HepG2 (cell line): Measurements from ENCODE around the gene VAMP5. TPM values are rescaled to one million over a fixed set of nuclear protein-coding genes. Genes with fewer than 3 reads are reported as not detected.

Experiments
- CC2D1A ChIP-seq: sonication (generic); formaldehyde crosslinking; IDR thresholded peaks from 2 replicates; pipeline ENCODE4 v1.8.1; 2023; ENCODE audit warnings: mild to moderate bottlenecking, missing genetic modification reagents
- EEA1 ChIP-seq: sonication (generic); formaldehyde crosslinking; IDR thresholded peaks from 2 replicates; pipeline ENCODE4 v1.5.1; 2020; ENCODE audit warnings: mild to moderate bottlenecking, missing genetic modification reagents, borderline replicate concordance
- JUND ChIP-seq: sonication (generic); formaldehyde crosslinking; IDR thresholded peaks from 2 replicates; pipeline ENCODE4 v1.8.0; 2022; ENCODE audit warnings: mild to moderate bottlenecking, missing genetic modification reagents
- MIER3 ChIP-seq: IDR thresholded peaks from 2 replicates; pipeline ENCODE4 v1.6.1; 2016; ENCODE audit warnings: missing compliant biosample characterization, borderline replicate concordance
- REST ChIP-seq, 2 experiments: IDR thresholded peaks; 2 replicates each; pipeline ENCODE4 v1.6.1; 2011 to 2012; ENCODE audit warnings: low read length in 2 of 2, borderline replicate concordance in 1 of 2, low read depth in 1 of 2, mild to moderate bottlenecking in 1 of 2, moderate library complexity in 1 of 2
- SMYD3 ChIP-seq: sonication (generic); formaldehyde crosslinking; IDR thresholded peaks from 2 replicates; pipeline ENCODE4 v1.8.1; 2023; ENCODE audit warnings: mild to moderate bottlenecking, missing genetic modification reagents
- SRY ChIP-seq: sonication (generic); formaldehyde crosslinking; IDR thresholded peaks from 2 replicates; pipeline ENCODE4 v1.8.0; 2022; ENCODE audit warnings: mild to moderate bottlenecking, missing genetic modification reagents
- TOE1 ChIP-seq: sonication (generic); formaldehyde crosslinking; IDR thresholded peaks from 2 replicates; pipeline ENCODE4 v1.4.0; 2020; ENCODE audit warnings: mild to moderate bottlenecking, missing genetic modification reagents
- ZBTB33 ChIP-seq: sonication (generic); formaldehyde crosslinking; IDR thresholded peaks from 2 replicates; pipeline ENCODE4 v1.4.0; 2020; ENCODE audit warnings: missing genetic modification reagents
- ZBTB49 ChIP-seq: sonication (generic); formaldehyde crosslinking; IDR thresholded peaks from 2 replicates; pipeline ENCODE4 v1.4.0; 2020; ENCODE audit warnings: missing genetic modification reagents, borderline replicate concordance
- ZNF253 ChIP-seq: sonication (generic); formaldehyde crosslinking; IDR thresholded peaks from 2 replicates; pipeline ENCODE4 v1.8.0; 2022; ENCODE audit warnings: mild to moderate bottlenecking, missing genetic modification reagents, borderline replicate concordance
- ZNF34 ChIP-seq: sonication (generic); formaldehyde crosslinking; IDR thresholded peaks from 2 replicates; pipeline ENCODE4 v1.4.0; 2020; ENCODE audit warnings: mild to moderate bottlenecking, missing genetic modification reagents, borderline replicate concordance
- ZNF552 ChIP-seq: sonication (generic); formaldehyde crosslinking; IDR thresholded peaks from 2 replicates; pipeline ENCODE4 v1.9.0; 2022; ENCODE audit warnings: missing genetic modification reagents, mild to moderate bottlenecking, borderline replicate concordance
- ZSCAN25 ChIP-seq: sonication (generic); formaldehyde crosslinking; IDR thresholded peaks from 2 replicates; pipeline ENCODE4 v1.8.0; 2022; ENCODE audit warnings: mild to moderate bottlenecking, missing genetic modification reagents
- polyA plus RNA-seq, 8 experiments: library from polyadenylated mRNA; depleted of rRNA in 3 of 8; stranded (reverse) in 7 of 8; unstranded in 1 of 8; fragments of >200 nt; fragmentation: Illumina TruSeq in 4 of 8; extraction: Trizol in 4 of 8; gene quantifications; 2 replicates each; pipeline versions ENCODE4 v1.2.1 to v1.2.3, GENCODE V29; 2011 to 2016; ENCODE audit warnings: low read depth in 4 of 8, missing spikeins in 1 of 8, mixed read lengths in 1 of 8; ENCODE audit not compliant: insufficient read depth in 1 of 8
- total RNA-seq, 5 experiments: library from RNA; depleted of rRNA; stranded (reverse); fragments of >200 nt; fragmentation: Illumina TruSeq; extraction: Trizol; gene quantifications; 2 replicates each; pipeline ENCODE4 v1.2.3, GENCODE V29; 2016; ENCODE audit warnings: low read depth in 1 of 5

Gene VAMP5
- total and polyA plus RNA-seq, 2 of the 13 experiments (the other 11 are each of a cell fraction or from before 2014, with no cell fraction given) = 7.2 to 56.7 TPM

GRCh38 chr2:85589982-85590791 is 6.0 kb downstream of the VAMP5 start (continued):
- TF ChIP-seq ZBTB49 (CRISPR knock-in tag) (no peak), SRY (CRISPR knock-in tag) (no peak), MIER3 (CRISPR knock-in tag) (0 out of 2 replicates have a peak, but pooled peaks have one; percentile 37), ZSCAN25 (CRISPR knock-in tag) (peak; percentile 80), TOE1 (CRISPR knock-in tag) (no peak), REST (IDR thresholded peaks at IDR 0.05; ENCODE audit: borderline replicate concordance in 1 of 2, low read depth in 1 of 2, low read length in 2 of 2) (peak in 1 of 2 experiments; percentile 20; a peak in 1 of 4 replicates), ZBTB33 (CRISPR knock-in tag) (no peak), SMYD3 (peak; percentile 12; the same call in 1 of the 2 replicates), CC2D1A (CRISPR knock-in tag) (no peak), JUND (CRISPR knock-in tag) (no peak), EEA1 (CRISPR knock-in tag) (no peak), ZNF552 (CRISPR knock-in tag) (no peak), ZNF34 (CRISPR knock-in tag) (0 out of 2 replicates have a peak, but pooled peaks have one; percentile 11), ZNF253 (no peak)
